ENCODE data around the gene MOSPD3.

MOSPD3 gene

DNA sequence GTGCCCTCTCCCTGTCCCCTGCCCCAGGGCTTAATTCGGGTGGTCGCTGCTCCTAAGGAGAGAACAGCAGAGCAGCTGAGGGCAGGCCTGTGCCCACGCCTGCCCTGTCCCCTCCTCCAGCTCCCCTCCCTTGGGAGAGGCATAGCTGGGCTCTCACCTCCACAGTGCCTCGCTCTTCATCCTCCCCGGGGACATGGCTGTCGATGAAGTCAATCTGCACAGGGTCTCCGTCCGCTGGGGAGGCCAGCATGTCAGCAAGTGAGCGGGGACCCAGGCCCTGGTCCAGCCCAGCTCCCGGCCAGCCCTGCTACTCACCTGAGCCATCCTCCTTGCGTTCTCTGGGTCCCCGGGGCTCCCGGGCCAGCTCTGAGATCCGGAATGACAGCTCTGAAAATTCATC, 34.8 kb upstream of the MOSPD3 start:
- no peaks in the 10 kb centered on the region for H3K27me3 ChIP-seq (ENCODE audit: control insufficient read depth, insufficient read depth, low read length)
- no peak overlapping the region for H3K4me3 ChIP-seq (ENCODE audit: low read depth, low read length)
- H3K9me3 ChIP-seq (ENCODE audit: control insufficient read depth, insufficient read depth, low read length): no peaks in the 10 kb centered on the region
- H3K4me1 ChIP-seq (ENCODE audit: control insufficient read depth, insufficient read depth, low read length): no peaks in the 10 kb centered on the region
- H3K9ac ChIP-seq (ENCODE audit: low read depth, low read length): no peak overlapping the region
- peaks cover 49% of the 10 kb centered on the region for H3K36me3 ChIP-seq (ENCODE audit: control insufficient read depth, insufficient read depth, low read length)

DNA sequence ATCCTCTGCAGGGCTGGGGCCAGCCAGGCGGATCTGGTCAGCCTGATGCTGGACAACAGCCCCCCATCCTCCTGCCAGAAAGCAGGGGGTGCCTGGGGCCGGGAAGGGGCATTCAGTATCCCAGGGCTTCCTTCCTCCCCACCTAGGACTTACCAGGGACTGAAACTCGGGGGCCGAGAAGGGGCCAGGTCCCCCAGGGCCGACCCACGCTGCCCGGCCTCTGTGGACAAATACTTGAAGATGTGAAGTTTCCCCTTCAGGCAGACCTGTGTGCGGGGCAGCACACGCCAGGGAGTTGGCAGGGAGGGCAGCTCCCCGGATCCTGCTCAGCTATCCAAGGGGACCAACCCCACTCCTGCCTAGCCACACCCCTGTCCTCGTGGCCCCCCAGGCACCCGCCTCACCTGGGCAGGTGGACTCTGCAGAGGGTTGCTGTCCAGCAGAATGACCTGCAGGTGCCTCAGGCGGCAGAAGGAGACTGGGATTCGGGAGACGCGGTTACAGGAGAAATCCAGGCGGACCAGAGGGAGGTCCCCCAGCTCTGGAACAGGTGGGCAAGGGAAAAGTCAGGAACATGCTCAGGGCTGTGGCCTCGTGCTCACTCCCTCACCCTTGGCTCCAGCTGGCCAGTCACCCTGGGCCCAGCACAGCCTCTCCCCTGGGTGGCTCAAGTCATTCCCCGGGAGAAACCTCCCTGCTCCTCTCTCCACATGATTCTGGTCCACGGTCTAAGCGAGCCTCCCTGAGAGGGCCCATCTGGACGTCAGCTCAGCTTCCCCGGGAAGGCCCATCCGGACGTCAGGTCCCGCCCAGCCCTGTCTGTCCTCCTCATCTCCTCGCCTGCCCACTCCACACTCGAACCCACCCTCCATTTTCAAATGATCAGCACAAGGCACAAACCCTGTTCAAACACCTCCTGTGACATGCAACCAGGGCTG, 33.8 kb upstream of the MOSPD3 start:
- Histone ChIP-seq H3K27me3 (ENCODE audit: control insufficient read depth, insufficient read depth, low read length) (no peaks in the 10 kb centered on the region), H3K4me3 (ENCODE audit: low read depth, low read length) (no peak overlapping the region), H3K9ac (ENCODE audit: low read depth, low read length) (no peak overlapping the region), H3K4me1 (ENCODE audit: control insufficient read depth, insufficient read depth, low read length) (peaks cover 1% of the 10 kb centered on the region), H3K9me3 (ENCODE audit: control insufficient read depth, insufficient read depth, low read length) (no peaks in the 10 kb centered on the region), H3K36me3 (ENCODE audit: control insufficient read depth, insufficient read depth, low read length) (peaks cover 52% of the 10 kb centered on the region)

DNA sequence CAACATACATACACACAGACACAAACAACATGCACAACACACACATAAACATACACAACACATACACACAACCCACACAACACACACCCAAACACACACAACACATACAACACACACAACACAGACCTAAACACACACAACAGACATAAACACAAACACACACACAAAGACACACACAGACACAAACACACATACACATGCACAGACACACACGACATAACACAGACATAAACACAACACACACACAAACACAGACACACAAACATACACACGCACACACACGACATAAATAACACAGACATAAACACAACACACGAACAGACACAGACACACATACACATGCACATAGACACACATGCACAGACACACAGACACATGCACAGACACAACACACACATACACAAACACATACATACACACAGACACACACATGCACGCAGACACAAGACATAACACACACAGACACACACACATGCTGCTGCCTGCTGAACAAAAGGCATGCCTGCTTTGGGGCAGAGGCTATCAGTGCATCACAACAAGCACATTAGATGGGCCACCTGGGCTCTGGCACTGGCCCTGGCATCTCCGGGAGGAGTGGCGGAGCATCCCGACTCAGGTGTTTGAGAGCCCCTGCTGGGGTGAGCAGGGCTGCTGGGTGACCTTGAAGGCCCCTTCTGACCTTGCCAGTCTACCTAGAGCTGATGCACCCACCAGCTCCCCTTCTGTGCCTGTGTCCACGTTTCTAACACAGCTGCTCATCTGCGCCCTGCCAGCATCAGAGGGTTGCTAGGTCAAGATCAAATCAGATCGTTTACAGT, 31.7 kb upstream of the MOSPD3 start:
- no peak overlapping the region for H3K4me3 ChIP-seq (ENCODE audit: low read depth, low read length)
- H3K4me1 ChIP-seq (ENCODE audit: control insufficient read depth, insufficient read depth, low read length): peaks cover 6% of the 10 kb centered on the region
- H3K36me3 ChIP-seq (ENCODE audit: control insufficient read depth, insufficient read depth, low read length): peaks cover 44% of the 10 kb centered on the region
- no peak overlapping the region for H3K9ac ChIP-seq (ENCODE audit: low read depth, low read length)
- H3K27me3 ChIP-seq (ENCODE audit: control insufficient read depth, insufficient read depth, low read length): no peaks in the 10 kb centered on the region
- no peaks in the 10 kb centered on the region for H3K9me3 ChIP-seq (ENCODE audit: control insufficient read depth, insufficient read depth, low read length)

DNA sequence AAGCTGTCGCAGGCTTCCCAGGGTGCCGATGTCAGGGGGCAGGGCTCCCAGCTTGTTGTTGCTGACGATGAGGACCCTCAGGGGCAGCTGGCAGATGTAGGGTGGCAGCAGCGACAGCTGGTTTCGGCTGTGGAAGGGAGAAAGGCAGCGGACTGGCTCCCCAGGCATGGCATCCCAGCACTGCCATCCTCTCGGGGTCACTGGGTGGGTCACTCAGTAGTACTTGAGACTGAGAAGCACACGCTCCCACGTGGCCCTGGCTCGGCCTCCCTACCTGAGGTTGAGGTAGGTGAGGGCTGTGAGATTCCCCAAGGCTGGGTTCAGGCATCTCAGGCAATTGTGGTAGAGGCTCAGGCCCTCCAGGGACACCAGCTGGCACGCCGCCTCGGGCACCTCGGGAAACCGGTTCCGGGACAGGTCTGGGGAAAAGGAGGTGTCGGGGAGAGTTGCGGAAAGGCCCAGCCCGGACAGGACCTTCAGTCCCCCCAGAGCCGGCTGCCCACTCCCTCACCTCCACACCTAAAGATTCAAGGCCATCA, 30.2 kb upstream of the MOSPD3 start:
- Histone ChIP-seq H3K4me1 (ENCODE audit: control insufficient read depth, insufficient read depth, low read length) (peaks cover 6% of the 10 kb centered on the region), H3K4me3 (ENCODE audit: low read depth, low read length) (no peak overlapping the region), H3K36me3 (ENCODE audit: control insufficient read depth, insufficient read depth, low read length) (peaks cover 32% of the 10 kb centered on the region)

DNA sequence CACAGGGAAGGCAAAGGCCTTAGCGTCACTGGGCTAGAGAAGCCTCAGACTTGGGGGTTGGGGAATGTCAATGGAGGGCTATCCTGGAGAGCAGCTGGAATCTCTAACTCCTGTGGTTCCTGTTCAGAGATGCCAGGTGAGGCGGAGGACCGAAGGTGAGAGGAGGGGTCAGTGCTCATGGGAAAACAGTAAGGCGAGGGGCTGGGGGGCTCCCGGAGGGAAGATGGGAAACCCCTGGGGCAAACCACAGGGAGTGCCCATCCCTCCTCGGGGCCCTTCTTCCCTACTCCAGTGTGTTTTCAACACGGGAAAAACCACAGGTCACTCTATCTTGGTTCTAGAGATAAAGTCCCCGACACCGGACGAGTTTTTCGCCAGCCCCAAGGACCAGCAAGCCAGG, 29.7 kb upstream of the MOSPD3 start:
- H3K27me3 ChIP-seq (ENCODE audit: control insufficient read depth, insufficient read depth, low read length): no peaks in the 10 kb centered on the region
- no peaks in the 10 kb centered on the region for H3K9me3 ChIP-seq (ENCODE audit: control insufficient read depth, insufficient read depth, low read length)
- H3K36me3 ChIP-seq (ENCODE audit: control insufficient read depth, insufficient read depth, low read length): peaks cover 29% of the 10 kb centered on the region
- H3K9ac ChIP-seq (ENCODE audit: low read depth, low read length): no peak overlapping the region
- no peak overlapping the region for H3K4me3 ChIP-seq (ENCODE audit: low read depth, low read length)
- peaks cover 6% of the 10 kb centered on the region for H3K4me1 ChIP-seq (ENCODE audit: control insufficient read depth, insufficient read depth, low read length)

More for the DNA sequence above, 30.2 kb upstream of the MOSPD3 start:
- Histone ChIP-seq H3K9ac (ENCODE audit: low read depth, low read length) (no peak overlapping the region), H3K9me3 (ENCODE audit: control insufficient read depth, insufficient read depth, low read length) (no peaks in the 10 kb centered on the region), H3K27me3 (ENCODE audit: control insufficient read depth, insufficient read depth, low read length) (no peaks in the 10 kb centered on the region)

DNA sequence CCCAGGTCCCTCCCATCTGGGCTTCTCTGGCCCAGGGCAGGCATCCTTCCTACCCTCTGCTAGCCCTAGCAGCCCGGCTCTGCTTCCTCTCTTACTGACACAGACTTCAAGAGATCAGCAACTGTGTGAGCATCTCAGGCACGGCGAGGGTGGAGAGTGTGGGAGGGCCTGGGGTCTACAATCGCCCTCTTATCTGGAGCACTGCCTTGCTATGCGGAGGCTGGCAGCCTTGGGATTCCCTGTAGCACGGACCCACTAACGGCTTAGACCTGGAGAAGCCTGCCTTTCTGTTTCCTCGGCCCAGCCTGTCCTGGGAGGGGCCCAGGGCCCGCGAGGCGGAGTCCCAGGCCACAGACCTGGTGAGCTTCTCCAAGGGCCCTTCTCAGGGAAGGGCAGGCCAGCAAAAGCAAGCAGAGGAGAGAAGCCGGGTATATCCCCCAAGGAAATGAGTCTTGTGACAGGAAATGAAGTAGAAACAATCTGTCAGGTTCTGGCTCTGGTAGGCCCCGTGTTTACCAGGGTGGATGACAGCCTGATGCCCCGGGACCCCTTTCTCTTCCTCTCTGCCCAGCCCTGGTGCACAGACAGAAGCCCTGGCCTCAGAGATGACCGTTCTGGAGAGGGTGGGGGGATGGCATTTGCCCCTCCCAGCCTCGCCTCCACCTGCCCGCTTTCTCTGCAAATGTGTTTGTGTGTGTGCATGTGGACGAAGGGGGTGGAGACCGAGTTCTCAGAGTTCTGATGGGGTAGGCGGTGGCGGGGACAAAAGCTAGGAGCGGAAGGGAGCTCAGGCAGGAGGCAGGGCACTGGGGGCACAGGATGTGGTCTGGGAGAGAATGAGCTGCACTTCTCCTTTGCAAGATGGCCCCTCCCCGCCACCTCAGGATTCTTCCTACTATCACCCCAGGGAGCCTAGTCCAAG, 28.9 kb upstream of the MOSPD3 start:
- Histone ChIP-seq H3K27me3 (ENCODE audit: control insufficient read depth, insufficient read depth, low read length) (no peaks in the 10 kb centered on the region), H3K4me1 (ENCODE audit: control insufficient read depth, insufficient read depth, low read length) (peaks cover 6% of the 10 kb centered on the region), H3K9ac (ENCODE audit: low read depth, low read length) (peak overlapping the region; percentile 60), H3K4me3 (ENCODE audit: low read depth, low read length) (peak overlapping the region; percentile 64), H3K9me3 (ENCODE audit: control insufficient read depth, insufficient read depth, low read length) (no peaks in the 10 kb centered on the region), H3K36me3 (ENCODE audit: control insufficient read depth, insufficient read depth, low read length) (peaks cover 21% of the 10 kb centered on the region)

DNA sequence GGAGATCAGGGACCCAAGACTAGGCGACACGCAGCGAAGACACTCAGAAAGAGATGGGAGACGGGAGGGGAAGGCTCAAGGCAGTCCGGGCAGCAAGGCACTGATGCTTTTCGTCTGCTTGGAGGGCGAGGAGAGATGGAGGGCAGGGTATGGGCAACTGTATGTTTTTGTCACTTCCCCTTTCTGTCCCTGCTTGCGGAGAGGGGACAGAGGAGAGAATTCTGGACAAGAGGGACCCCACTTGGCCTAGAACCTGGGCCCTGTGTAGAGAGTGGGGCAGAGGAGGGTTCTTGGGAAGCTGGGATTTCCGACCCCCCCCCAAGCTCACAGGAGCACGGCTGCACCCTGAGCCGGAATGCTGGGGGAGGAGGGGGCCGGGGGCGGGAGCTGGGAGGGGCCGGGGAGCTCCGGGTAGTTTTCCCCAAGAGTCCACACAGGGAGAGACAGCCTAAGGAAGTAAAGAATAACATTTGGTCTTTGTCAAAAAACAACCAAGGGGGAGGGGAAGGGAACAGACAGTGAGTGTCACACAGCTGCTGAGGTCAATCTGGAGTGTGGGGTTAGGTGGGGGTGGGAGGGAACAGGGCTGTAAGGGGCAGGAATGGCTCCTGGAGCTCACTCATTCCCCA, 28.2 kb upstream of the MOSPD3 start:
- Histone ChIP-seq H3K4me3 (ENCODE audit: low read depth, low read length) (peak overlapping the region; percentile 76), H3K4me1 (ENCODE audit: control insufficient read depth, insufficient read depth, low read length) (peaks cover 6% of the 10 kb centered on the region), H3K36me3 (ENCODE audit: control insufficient read depth, insufficient read depth, low read length) (peaks cover 19% of the 10 kb centered on the region), H3K9ac (ENCODE audit: low read depth, low read length) (peak overlapping the region; percentile 50), H3K9me3 (ENCODE audit: control insufficient read depth, insufficient read depth, low read length) (no peaks in the 10 kb centered on the region), H3K27me3 (ENCODE audit: control insufficient read depth, insufficient read depth, low read length) (no peaks in the 10 kb centered on the region)

DNA sequence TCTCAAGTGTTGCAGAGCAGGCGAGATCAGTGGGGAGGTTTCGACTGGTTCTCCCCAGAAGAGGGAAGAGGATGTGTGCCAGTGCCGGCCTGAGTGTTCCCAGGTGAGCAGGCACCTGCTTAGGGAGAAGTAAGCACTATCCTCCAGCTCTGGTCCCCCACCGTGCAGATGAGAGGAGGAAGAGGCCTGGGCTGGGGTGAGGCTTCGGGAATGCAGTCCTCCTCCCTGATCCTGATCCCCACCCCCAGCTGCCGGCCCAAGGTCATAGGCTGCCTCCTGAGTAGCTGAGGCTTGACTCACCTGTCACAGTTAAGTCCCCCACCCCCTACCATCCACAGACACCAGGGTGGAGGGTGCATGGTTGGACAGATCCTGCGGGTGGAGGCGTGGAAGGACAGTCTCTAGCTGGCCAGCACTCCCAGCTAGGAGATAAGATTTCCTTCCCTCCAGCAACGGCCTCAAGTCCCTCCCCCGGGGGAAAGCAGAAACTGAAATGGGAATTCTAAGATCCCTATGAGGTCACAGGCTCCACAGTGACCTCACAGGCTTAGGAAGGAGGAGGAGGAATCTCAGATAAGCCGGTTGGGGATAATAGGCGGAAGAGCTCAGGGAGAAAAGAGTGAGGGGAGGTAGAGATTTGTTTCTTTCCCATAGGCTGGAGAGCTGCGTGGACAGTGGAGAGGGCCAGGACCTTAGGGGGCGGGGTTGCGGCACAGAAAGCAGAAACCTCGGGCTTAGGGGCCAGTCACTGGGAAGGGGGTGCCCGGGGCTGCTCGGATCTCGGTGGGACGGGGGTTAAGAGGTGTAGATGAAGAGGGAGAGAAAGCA, 27.4 kb upstream of the MOSPD3 start:
- Histone ChIP-seq H3K4me3 (ENCODE audit: low read depth, low read length) (peak overlapping the region; percentile 76), H3K9me3 (ENCODE audit: control insufficient read depth, insufficient read depth, low read length) (no peaks in the 10 kb centered on the region), H3K4me1 (ENCODE audit: control insufficient read depth, insufficient read depth, low read length) (peaks cover 13% of the 10 kb centered on the region), H3K27me3 (ENCODE audit: control insufficient read depth, insufficient read depth, low read length) (no peaks in the 10 kb centered on the region), H3K9ac (ENCODE audit: low read depth, low read length) (peak overlapping the region; percentile 38), H3K36me3 (ENCODE audit: control insufficient read depth, insufficient read depth, low read length) (peaks cover 19% of the 10 kb centered on the region)

DNA sequence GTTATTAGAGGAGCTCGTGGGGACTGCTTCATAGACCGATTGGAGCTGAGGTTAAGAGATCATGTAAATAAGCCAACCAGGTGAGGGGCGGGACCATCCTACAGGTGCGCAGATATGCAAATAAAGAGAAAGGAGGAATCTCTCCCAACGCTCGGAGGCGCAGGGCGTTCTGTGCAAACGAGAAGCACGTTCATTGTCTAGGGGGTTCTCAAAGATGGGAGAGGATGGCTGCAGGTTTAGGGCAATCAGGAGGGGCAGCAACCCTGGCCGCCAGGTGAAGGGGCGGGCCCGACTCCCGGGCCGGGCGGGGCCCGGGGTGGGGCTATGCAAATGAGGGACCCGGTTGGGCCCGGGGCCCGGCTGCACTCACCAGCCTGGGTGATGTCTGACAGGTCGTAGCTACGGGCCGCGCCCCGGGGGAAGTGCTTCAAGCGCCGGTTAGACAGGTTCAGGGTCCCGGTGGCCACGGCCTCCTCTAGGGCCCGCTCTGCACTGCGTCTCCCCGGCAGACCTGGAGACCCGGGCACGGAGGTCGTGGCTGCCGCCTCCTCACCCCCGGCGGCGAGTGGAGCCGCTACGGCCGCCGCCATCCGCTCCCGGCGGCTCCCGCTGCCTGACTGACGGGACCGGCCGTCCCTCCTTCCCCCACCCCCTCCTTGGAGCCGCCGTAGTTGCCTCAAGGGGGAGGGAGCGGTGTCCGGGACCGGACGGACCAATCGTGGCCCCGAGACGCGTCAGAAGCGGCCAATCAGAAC, 26.7 kb upstream of the MOSPD3 start, which contains the start of gene LRCH4:
Gene LRCH4, minus strand, starts transcription at position 619 of the 755 bp plus-strand sequence. Its CDS starts 29 bp downstream, at position 590.
- Histone ChIP-seq H3K9ac (ENCODE audit: low read depth, low read length) (peak within 1 kb of the TSS; percentile 88), H3K4me1 (ENCODE audit: control insufficient read depth, insufficient read depth, low read length) (peaks cover 19% of the 10 kb centered on the region), H3K27me3 (ENCODE audit: control insufficient read depth, insufficient read depth, low read length) (no peaks in the 10 kb centered on the region), H3K9me3 (ENCODE audit: control insufficient read depth, insufficient read depth, low read length) (no peaks in the 10 kb centered on the region), H3K36me3 (ENCODE audit: control insufficient read depth, insufficient read depth, low read length) (peaks cover 18% of the 10 kb centered on the region), H3K4me3 (ENCODE audit: low read depth, low read length) (peak within 1 kb of the TSS; percentile 96)

Data from iPS-15b (cell line).